OCI-LY1 (cell line): Measurements from ENCODE around the gene TNN.

Experiments
- H2AFZ ChIP-seq: fragments of 200-600 bp; sonication (generic), shearing (Covaris generic); 2 replicates; pipeline ENCODE4 v1.6.0; 2014; ENCODE audit warnings: antibody characterized with exemption, mild to moderate bottlenecking, low read length
- H3F3A ChIP-seq: fragments of 200-600 bp; sonication (generic), shearing (Covaris generic); 2 replicates; pipeline ENCODE4 v1.6.0; 2014; ENCODE audit warnings: mild to moderate bottlenecking, antibody characterized with exemption, low read length, moderate library complexity; ENCODE audit not compliant: insufficient read depth
- H3K27ac ChIP-seq: fragments of 200-600 bp; sonication (generic); 2 replicates; pipeline ENCODE4 v1.5.1; 2014; ENCODE audit warnings: low read length, mixed run types, mild to moderate bottlenecking, low read depth; ENCODE audit not compliant: poor library complexity, severe bottlenecking
- H3K27me3 ChIP-seq: fragments of 200-600 bp; sonication (generic); 2 replicates; pipeline ENCODE4 v1.6.0; 2014; ENCODE audit warnings: antibody characterized with exemption, mild to moderate bottlenecking, low read length, moderate library complexity; ENCODE audit not compliant: insufficient read depth
- H3K36me3 ChIP-seq: fragments of 200-600 bp; sonication (generic); 2 replicates; pipeline ENCODE4 v1.6.1; 2014; ENCODE audit warnings: mild to moderate bottlenecking, antibody characterized with exemption, low read length, moderate library complexity, mixed read lengths; ENCODE audit not compliant: insufficient read depth
- H3K4me1 ChIP-seq: fragments of 200-600 bp; sonication (generic); 2 replicates; pipeline ENCODE4 v1.5.1; 2014; ENCODE audit warnings: mild to moderate bottlenecking, low read length, moderate library complexity; ENCODE audit not compliant: insufficient read depth, severe bottlenecking
- H3K4me2 ChIP-seq: fragments of 200-600 bp; sonication (generic), shearing (Covaris generic); 2 replicates; pipeline ENCODE4 v1.6.1; 2014; ENCODE audit warnings: low read length
- H3K4me3 ChIP-seq: fragments of 200-600 bp; sonication (generic); 2 replicates; pipeline ENCODE4 v1.5.1; 2014; ENCODE audit warnings: low read length, low read depth, mild to moderate bottlenecking, mixed read lengths; ENCODE audit not compliant: poor library complexity, severe bottlenecking
- H3K79me2 ChIP-seq: fragments of 200-600 bp; shearing (Covaris generic); 2 replicates; pipeline ENCODE4 v1.6.1; 2016; ENCODE audit warnings: mixed run types, low read length, mixed read lengths; ENCODE audit not compliant: insufficient read depth
- H3K9ac ChIP-seq: fragments of 200-600 bp; sonication (generic), shearing (Covaris generic); 2 replicates; pipeline ENCODE4 v1.6.1; 2014; ENCODE audit warnings: mild to moderate bottlenecking, low read length, mixed read lengths
- H3K9me2 ChIP-seq: fragments of 200-600 bp; sonication (generic), shearing (Covaris generic); 2 replicates; pipeline ENCODE4 v1.6.1; 2014; ENCODE audit warnings: low read depth, mild to moderate bottlenecking, low read length, mixed read lengths
- H3K9me3 ChIP-seq: fragments of 200-600 bp; shearing (Covaris generic); 2 replicates; pipeline ENCODE4 v1.6.1; 2014; ENCODE audit warnings: low read length, mixed read lengths
- H4K20me1 ChIP-seq: fragments of 200-600 bp; sonication (generic), shearing (Covaris generic); 2 replicates; pipeline ENCODE4 v1.6.0; 2016; ENCODE audit warnings: mild to moderate bottlenecking, low read length; ENCODE audit not compliant: insufficient read depth
- EZH2 ChIP-seq: fragments of 200-600 bp; sonication (generic), shearing (Covaris generic); IDR thresholded peaks from 2 replicates; pipeline ENCODE4 v1.8.0; 2017; ENCODE audit warnings: borderline replicate concordance, mixed run types, mild to moderate bottlenecking, antibody characterized with exemption, low read length, moderate library complexity, mixed read lengths
- TF ChIP-seq, protein P1 (sequence below): fragments of 200-600 bp; sonication (generic), shearing (Covaris generic); IDR thresholded peaks from 2 replicates; pipeline ENCODE4 v1.5.1; 2017; ENCODE audit warnings: mild to moderate bottlenecking, antibody characterized with exemption, low read length, moderate library complexity, mixed read lengths

Gene TNN

DNA sequence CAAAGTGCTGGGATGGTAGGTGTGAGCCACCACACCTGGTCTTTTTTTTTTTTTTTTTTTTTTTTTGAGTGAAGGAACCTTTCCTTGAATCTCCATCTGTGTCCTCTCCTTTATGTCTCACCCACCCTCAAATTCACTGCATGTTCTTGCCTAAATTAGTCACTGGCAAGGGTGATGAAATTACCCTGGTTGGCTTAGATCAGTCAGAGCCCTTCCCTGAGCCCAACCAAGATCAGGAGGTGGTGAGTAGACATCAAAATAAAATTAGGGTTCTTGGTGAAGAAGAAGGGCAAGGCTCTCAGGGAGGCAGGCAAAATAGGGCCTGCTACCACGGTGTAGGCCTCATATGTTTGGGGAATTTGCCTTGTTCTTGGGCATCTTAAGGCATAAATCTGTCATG lies 5.3 kb upstream of the TNN start:
- Histone ChIP-seq H3K9me3 (no peaks in the 10 kb centered on the region), H3F3A (no peaks in the 10 kb centered on the region), H2AFZ (no peak overlapping the region), H3K9me2 (no peaks in the 10 kb centered on the region), H3K4me1 (no peaks in the 10 kb centered on the region), H3K27me3 (no peaks in the 10 kb centered on the region), H3K9ac (no peak overlapping the region), H3K27ac (no peak overlapping the region), H3K4me2 (no peak overlapping the region), H3K79me2 (no peaks in the 10 kb centered on the region), H3K36me3 (no peaks in the 10 kb centered on the region), H4K20me1 (no peaks in the 10 kb centered on the region), H3K4me3 (no peak overlapping the region)
- TF ChIP-seq, protein P1, sequence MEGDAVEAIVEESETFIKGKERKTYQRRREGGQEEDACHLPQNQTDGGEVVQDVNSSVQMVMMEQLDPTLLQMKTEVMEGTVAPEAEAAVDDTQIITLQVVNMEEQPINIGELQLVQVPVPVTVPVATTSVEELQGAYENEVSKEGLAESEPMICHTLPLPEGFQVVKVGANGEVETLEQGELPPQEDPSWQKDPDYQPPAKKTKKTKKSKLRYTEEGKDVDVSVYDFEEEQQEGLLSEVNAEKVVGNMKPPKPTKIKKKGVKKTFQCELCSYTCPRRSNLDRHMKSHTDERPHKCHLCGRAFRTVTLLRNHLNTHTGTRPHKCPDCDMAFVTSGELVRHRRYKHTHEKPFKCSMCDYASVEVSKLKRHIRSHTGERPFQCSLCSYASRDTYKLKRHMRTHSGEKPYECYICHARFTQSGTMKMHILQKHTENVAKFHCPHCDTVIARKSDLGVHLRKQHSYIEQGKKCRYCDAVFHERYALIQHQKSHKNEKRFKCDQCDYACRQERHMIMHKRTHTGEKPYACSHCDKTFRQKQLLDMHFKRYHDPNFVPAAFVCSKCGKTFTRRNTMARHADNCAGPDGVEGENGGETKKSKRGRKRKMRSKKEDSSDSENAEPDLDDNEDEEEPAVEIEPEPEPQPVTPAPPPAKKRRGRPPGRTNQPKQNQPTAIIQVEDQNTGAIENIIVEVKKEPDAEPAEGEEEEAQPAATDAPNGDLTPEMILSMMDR = no peak
- no peak for TF ChIP-seq EZH2

GRCh38 chr1:175062858-175063257 lies 4.8 kb upstream of the TNN start:
- no peaks in the 10 kb centered on the region for H4K20me1 ChIP-seq
- H3F3A ChIP-seq = no peaks in the 10 kb centered on the region

DNA sequence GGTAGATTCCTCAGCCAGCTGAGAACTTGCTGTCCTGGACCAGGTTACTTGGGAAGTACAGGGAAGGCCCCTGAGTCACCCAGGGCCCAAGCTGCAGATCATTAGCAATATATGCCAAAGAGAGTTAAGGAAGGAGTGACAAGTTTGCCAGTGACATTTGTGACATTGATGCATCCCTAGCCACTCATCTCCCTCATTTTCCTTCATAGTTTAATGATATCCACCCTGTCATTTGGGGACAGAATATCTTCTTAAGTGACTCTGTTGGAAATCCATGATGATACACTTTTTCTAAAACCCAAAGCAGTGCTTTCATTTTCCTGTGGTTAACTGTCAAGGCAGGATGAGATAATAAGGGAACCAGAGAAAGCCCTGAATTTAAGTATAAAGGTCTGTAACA lies 3.2 kb downstream of the TNN start:
- Histone ChIP-seq H3K27ac (no peak overlapping the region), H4K20me1 (no peaks in the 10 kb centered on the region), H3K4me1 (no peaks in the 10 kb centered on the region), H3K9me2 (no peaks in the 10 kb centered on the region), H3K36me3 (no peaks in the 10 kb centered on the region), H3K79me2 (no peaks in the 10 kb centered on the region), H3K9ac (no peak overlapping the region), H3K4me2 (no peak overlapping the region), H3F3A (no peaks in the 10 kb centered on the region), H3K9me3 (no peaks in the 10 kb centered on the region), H3K4me3 (no peak overlapping the region), H3K27me3 (no peaks in the 10 kb centered on the region), H2AFZ (no peak overlapping the region)
- TF ChIP-seq EZH2 = no peak
- TF ChIP-seq, protein P1 = no peak

More at GRCh38 chr1:175062858-175063257, 4.8 kb upstream of the TNN start:
- no peaks in the 10 kb centered on the region for H3K79me2 ChIP-seq
- no peaks in the 10 kb centered on the region for H3K9me2 ChIP-seq
- no peak overlapping the region for H3K4me2 ChIP-seq
- H3K9me3 ChIP-seq = no peaks in the 10 kb centered on the region
- H2AFZ ChIP-seq = no peak overlapping the region
- no peak overlapping the region for H3K4me3 ChIP-seq
- no peak for TF ChIP-seq EZH2
- TF ChIP-seq, protein P1 = no peak
- no peak overlapping the region for H3K27ac ChIP-seq
- H3K36me3 ChIP-seq = no peaks in the 10 kb centered on the region
- H3K9ac ChIP-seq = no peak overlapping the region
- no peaks in the 10 kb centered on the region for H3K27me3 ChIP-seq
- no peaks in the 10 kb centered on the region for H3K4me1 ChIP-seq
